Measurements from ENCODE around the gene RILP.

Gene RILP

DNA sequence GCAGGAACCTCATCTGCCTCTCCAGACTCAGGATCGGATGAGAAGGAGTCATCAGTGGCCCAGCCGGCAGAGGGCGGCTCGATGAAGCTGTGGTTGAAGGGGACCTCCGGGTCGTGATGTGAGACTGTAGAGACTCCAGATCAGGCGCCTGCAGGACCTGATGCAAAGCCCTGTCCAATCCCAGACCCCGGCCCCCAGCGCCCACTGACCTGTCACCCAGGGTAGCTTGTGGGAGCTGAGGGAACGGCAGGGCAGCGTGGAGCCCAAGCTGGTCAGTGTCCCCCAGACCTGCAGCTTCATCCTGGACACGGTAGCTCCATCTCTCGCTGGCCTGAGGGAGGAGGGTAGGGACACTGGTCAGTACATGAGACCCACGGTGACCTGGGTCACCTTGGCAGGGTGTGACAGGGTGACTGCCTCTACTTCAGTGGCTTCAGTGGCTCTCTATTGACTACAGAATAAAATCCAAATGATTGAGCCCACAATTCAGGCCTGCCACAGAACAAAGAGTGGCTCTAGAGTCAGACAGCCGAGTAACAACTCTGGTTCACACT lies 12.9 kb downstream of the RILP start:
- no peak overlapping the region for H4K5ac ChIP-seq (ENCODE audit: low read length)
- no peaks in the 10 kb centered on the region for H3K27me3 ChIP-seq (ENCODE audit: insufficient read depth, low read length, poor library complexity)
- no peak overlapping the region for H2BK120ac ChIP-seq (ENCODE audit: low read depth, low read length)
- no CpG with 5 or more reads among the region's 15 CpGs for WGBS (ENCODE audit: extremely low coverage, insufficient coverage, low lambda C conversion rate)
- H2BK15ac ChIP-seq (replicated peaks; ENCODE audit: low read depth), result no peak overlapping the region
- no peak for DNase-seq
- H3K18ac ChIP-seq (ENCODE audit: low read length), result no peak overlapping the region
- no peak overlapping the region for H2BK5ac ChIP-seq (ENCODE audit: low read length)
- no peaks in the 10 kb centered on the region for H3K79me2 ChIP-seq (ENCODE audit: control insufficient read depth, insufficient read depth, low read length)
- no peak overlapping the region for H4K8ac ChIP-seq (ENCODE audit: low read depth, low read length)
- H2AK5ac ChIP-seq (ENCODE audit: low read length), result no peak overlapping the region
- H3K4me2 ChIP-seq (ENCODE audit: low read length), result no peak overlapping the region
- H3K23ac ChIP-seq (ENCODE audit: low read length), result no peak overlapping the region
- H3K9ac ChIP-seq (ENCODE audit: low read length), result no peak overlapping the region
- H3K27ac ChIP-seq (ENCODE audit: low read depth, low read length), result no peak overlapping the region
- no peak overlapping the region for H3K4ac ChIP-seq (ENCODE audit: low read depth, low read length)
- H3K56ac ChIP-seq (ENCODE audit: low read length), result no peak overlapping the region
- H3K36me3 ChIP-seq (ENCODE audit: control insufficient read depth, insufficient read depth, low read length), result no peaks in the 10 kb centered on the region
- no peaks in the 10 kb centered on the region for H3K79me1 ChIP-seq (ENCODE audit: low read length)
- no peaks in the 10 kb centered on the region for H3K4me1 ChIP-seq (ENCODE audit: control insufficient read depth, low read depth, low read length)
- H3K4me3 ChIP-seq (ENCODE audit: low read length), result no peak overlapping the region

DNA sequence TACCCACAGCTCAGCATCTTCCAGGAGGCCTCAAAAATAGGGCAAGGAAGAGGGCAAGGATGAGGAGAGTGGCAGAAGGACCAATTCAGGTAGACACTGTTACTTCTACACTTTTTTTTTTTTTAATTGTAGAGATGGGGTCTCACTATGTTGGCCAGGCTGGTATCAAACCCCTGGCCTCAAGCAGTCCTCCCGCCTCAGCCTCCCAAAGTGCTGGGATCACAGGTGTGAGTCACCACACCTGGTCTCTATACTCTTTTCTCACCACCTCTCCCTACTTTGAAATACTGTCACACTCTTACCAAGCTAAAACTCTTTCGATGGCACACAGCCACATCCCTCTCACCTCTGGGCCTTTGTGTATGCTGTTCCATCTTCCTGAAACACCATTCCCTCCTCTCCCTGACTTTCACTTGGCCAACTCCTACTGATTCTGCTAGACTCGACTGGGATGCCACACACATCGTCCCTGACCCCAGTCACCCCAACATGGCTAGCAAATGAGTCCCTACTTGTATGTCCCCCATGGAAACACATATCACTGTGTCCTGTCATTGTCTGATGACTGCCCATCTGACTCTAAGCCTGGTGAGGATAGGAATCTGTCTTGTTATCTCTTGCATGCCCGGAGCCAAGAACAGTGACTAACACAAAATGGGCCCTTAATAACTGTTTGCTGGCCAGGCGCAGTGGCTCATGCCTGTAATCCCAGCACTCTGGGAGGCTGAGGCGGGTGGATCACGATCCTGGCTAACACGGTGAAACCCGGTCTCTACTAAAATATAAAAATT lies 13.8 kb downstream of the RILP start:
- Histone ChIP-seq H3K23ac (ENCODE audit: low read length) (no peak overlapping the region), H2AK5ac (ENCODE audit: low read length) (no peak overlapping the region), H3K36me3 (ENCODE audit: control insufficient read depth, insufficient read depth, low read length) (no peaks in the 10 kb centered on the region), H3K56ac (ENCODE audit: low read length) (no peak overlapping the region), H3K27me3 (ENCODE audit: insufficient read depth, low read length, poor library complexity) (no peaks in the 10 kb centered on the region), H3K4ac (ENCODE audit: low read depth, low read length) (no peak overlapping the region), H3K4me2 (ENCODE audit: low read length) (no peak overlapping the region), H2BK5ac (ENCODE audit: low read length) (no peak overlapping the region), H3K18ac (ENCODE audit: low read length) (no peak overlapping the region), H3K4me1 (ENCODE audit: control insufficient read depth, low read depth, low read length) (no peaks in the 10 kb centered on the region), H3K79me1 (ENCODE audit: low read length) (no peaks in the 10 kb centered on the region), H2BK120ac (ENCODE audit: low read depth, low read length) (no peak overlapping the region), H2BK15ac (replicated peaks; ENCODE audit: low read depth) (no peak overlapping the region), H3K4me3 (ENCODE audit: low read length) (no peak overlapping the region), H3K27ac (ENCODE audit: low read depth, low read length) (no peak overlapping the region), H4K5ac (ENCODE audit: low read length) (no peak overlapping the region), H3K79me2 (ENCODE audit: control insufficient read depth, insufficient read depth, low read length) (no peaks in the 10 kb centered on the region), H3K9ac (ENCODE audit: low read length) (no peak overlapping the region), H4K8ac (ENCODE audit: low read depth, low read length) (no peak overlapping the region)
- no peak for DNase-seq
- WGBS (ENCODE audit: extremely low coverage, insufficient coverage, low lambda C conversion rate), result no CpG with 5 or more reads among the region's 10 CpGs

DNA sequence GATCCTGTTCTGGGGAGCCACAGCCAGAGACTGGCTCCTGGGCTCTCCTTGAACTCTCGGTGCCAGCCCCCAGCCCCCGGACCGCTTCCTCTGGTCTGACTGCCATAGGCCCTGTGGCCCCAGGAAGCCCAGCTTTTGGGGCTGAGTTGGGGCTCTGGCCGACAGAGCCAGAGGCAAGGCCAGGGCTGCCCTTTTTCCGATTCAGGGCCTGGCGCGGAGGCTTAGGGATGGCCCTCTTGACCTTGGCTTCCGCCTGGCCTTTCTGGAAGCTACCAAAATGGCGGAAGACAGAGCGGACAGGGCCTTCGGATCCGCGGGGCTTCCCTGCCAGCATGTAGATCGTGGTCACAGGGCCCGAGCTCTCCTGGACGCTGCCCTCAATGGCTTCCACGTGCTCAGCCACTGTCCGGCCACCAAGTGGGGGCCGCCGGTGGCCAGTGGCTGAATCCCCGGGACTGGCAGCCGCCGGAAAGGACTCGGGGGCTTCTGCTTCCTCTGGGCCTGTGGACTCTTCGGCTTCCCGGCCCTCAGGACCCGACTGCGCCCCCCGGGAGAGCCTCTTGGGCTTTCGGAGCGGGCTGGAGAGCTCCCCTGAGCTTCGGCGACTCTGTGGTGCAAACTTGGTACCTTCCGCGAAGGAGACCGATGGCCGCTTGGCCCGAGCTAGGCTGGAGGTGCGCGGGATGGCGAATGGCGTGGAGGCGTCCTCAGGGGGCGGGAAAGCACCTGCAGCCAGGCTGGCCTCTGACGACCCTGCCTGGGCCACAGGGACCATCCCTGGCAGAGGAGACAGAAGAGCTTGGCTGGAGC lies 14.6 kb downstream of the RILP start:
- no peak overlapping the region for H3K4ac ChIP-seq (ENCODE audit: low read depth, low read length)
- no CpG with 5 or more reads among the region's 45 CpGs for WGBS (ENCODE audit: extremely low coverage, insufficient coverage, low lambda C conversion rate)

DNA sequence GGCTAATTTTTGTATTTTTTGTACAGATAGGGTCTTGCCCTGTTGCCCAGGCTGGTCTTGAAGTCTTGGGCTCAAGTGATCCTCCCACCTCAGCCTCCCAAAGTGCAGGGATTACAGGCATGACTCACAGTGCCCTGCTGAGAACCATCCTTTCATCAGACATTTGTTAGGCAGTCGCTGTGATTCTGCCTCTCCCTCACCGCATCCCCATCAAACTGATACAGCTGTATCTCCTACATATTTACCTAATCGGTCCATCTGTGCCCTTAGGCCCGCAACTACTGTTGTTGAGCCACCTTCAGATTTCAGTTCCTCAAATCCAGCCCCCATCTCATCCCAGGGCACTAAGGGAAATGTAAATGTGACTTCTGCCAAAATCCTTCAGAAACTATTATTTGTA lies 19.0 kb downstream of the RILP start:
- H3K27me3 ChIP-seq (ENCODE audit: insufficient read depth, low read length, poor library complexity), result no peaks in the 10 kb centered on the region
- H3K18ac ChIP-seq (ENCODE audit: low read length), result no peak overlapping the region
- H3K4ac ChIP-seq (ENCODE audit: low read depth, low read length), result no peak overlapping the region
- no peaks in the 10 kb centered on the region for H3K36me3 ChIP-seq (ENCODE audit: control insufficient read depth, insufficient read depth, low read length)
- no peaks in the 10 kb centered on the region for H3K79me1 ChIP-seq (ENCODE audit: low read length)
- H2BK5ac ChIP-seq (ENCODE audit: low read length), result no peak overlapping the region
- no peak overlapping the region for H3K4me3 ChIP-seq (ENCODE audit: low read length)
- no peak overlapping the region for H3K23ac ChIP-seq (ENCODE audit: low read length)
- H4K8ac ChIP-seq (ENCODE audit: low read depth, low read length), result no peak overlapping the region
- no peak overlapping the region for H3K27ac ChIP-seq (ENCODE audit: low read depth, low read length)
- H3K4me2 ChIP-seq (ENCODE audit: low read length), result no peak overlapping the region
- no peaks in the 10 kb centered on the region for H3K79me2 ChIP-seq (ENCODE audit: control insufficient read depth, insufficient read depth, low read length)
- H2BK120ac ChIP-seq (ENCODE audit: low read depth, low read length), result no peak overlapping the region
- H2AK5ac ChIP-seq (ENCODE audit: low read length), result no peak overlapping the region
- DNase-seq, result peak; percentile 52
- no peak overlapping the region for H3K56ac ChIP-seq (ENCODE audit: low read length)
- H3K4me1 ChIP-seq (ENCODE audit: control insufficient read depth, low read depth, low read length), result no peaks in the 10 kb centered on the region
- no peak overlapping the region for H3K9ac ChIP-seq (ENCODE audit: low read length)
- no peak overlapping the region for H2BK15ac ChIP-seq (replicated peaks; ENCODE audit: low read depth)
- no peak overlapping the region for H4K5ac ChIP-seq (ENCODE audit: low read length)
- no CpG with 5 or more reads among the region's 4 CpGs for WGBS (ENCODE audit: extremely low coverage, insufficient coverage, low lambda C conversion rate)

More for the DNA sequence above, 14.6 kb downstream of the RILP start:
- Histone ChIP-seq H3K36me3 (ENCODE audit: control insufficient read depth, insufficient read depth, low read length) (no peaks in the 10 kb centered on the region), H4K8ac (ENCODE audit: low read depth, low read length) (no peak overlapping the region), H3K27ac (ENCODE audit: low read depth, low read length) (no peak overlapping the region), H2BK15ac (replicated peaks; ENCODE audit: low read depth) (no peak overlapping the region), H2AK5ac (ENCODE audit: low read length) (no peak overlapping the region), H3K4me2 (ENCODE audit: low read length) (no peak overlapping the region), H3K18ac (ENCODE audit: low read length) (no peak overlapping the region), H4K5ac (ENCODE audit: low read length) (no peak overlapping the region), H3K4me1 (ENCODE audit: control insufficient read depth, low read depth, low read length) (no peaks in the 10 kb centered on the region), H2BK5ac (ENCODE audit: low read length) (no peak overlapping the region), H3K56ac (ENCODE audit: low read length) (no peak overlapping the region), H3K79me1 (ENCODE audit: low read length) (no peaks in the 10 kb centered on the region), H2BK120ac (ENCODE audit: low read depth, low read length) (no peak overlapping the region), H3K4me3 (ENCODE audit: low read length) (no peak overlapping the region), H3K27me3 (ENCODE audit: insufficient read depth, low read length, poor library complexity) (no peaks in the 10 kb centered on the region), H3K23ac (ENCODE audit: low read length) (no peak overlapping the region), H3K79me2 (ENCODE audit: control insufficient read depth, insufficient read depth, low read length) (no peaks in the 10 kb centered on the region), H3K9ac (ENCODE audit: low read length) (no peak overlapping the region)
- DNase-seq, result no peak

DNA sequence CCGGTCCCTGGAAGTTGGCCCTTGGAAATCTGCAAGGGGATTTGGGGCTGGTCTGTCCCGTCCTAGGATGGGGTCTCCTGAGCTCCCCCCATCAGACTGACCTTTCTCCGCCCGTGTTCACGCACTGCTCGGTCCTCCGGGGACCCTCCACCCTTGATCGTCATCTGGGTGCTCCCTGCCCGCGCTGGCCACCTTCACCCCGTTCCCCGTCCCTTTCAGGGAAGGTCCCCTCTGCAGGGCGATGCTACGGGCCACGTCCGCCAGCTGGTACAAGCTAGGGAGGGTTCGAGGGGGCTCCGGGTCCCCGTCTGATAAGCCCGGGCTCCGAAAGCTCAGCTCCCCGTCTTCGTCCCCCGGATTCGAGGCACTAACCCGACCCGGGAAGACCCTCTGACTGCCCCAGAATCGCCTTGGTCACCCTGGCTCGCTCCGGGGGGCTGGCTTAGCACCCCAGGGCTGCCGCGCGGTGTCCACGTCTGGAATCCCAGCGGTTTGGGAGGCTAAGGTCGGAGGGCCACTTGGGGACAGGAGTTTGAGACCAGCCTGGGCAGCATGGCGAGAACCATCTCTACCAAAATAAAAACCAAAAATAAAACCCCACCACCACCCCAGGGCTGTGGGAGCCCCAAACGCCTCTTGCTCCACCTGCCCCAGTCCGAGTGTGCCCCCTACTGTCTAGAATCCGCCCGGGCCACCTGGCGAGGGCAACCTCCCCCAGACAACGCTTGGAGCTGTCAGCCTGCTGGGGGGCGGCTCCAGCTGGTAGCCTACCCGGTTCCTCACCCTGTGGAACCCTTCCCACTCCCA lies 20.0 kb downstream of the RILP start:
- H2BK120ac ChIP-seq (ENCODE audit: low read depth, low read length), result no peak overlapping the region
- H2AK5ac ChIP-seq (ENCODE audit: low read length), result no peak overlapping the region
- no peak overlapping the region for H2BK5ac ChIP-seq (ENCODE audit: low read length)
- H3K4me1 ChIP-seq (ENCODE audit: control insufficient read depth, low read depth, low read length), result no peaks in the 10 kb centered on the region
- H3K4ac ChIP-seq (ENCODE audit: low read depth, low read length), result peak overlapping the region; percentile 29
- no CpG with 5 or more reads among the region's 45 CpGs for WGBS (ENCODE audit: extremely low coverage, insufficient coverage, low lambda C conversion rate)
- no peak overlapping the region for H4K5ac ChIP-seq (ENCODE audit: low read length)
- peak overlapping the region; percentile 93 for H3K56ac ChIP-seq (ENCODE audit: low read length)
- H2BK15ac ChIP-seq (replicated peaks; ENCODE audit: low read depth), result no peak overlapping the region
- H3K23ac ChIP-seq (ENCODE audit: low read length), result no peak overlapping the region
- peak; percentile 65 for DNase-seq
- peak overlapping the region; percentile 91 for H3K27ac ChIP-seq (ENCODE audit: low read depth, low read length)
- H3K18ac ChIP-seq (ENCODE audit: low read length), result peak overlapping the region; percentile 54
- no peaks in the 10 kb centered on the region for H3K27me3 ChIP-seq (ENCODE audit: insufficient read depth, low read length, poor library complexity)
- no peaks in the 10 kb centered on the region for H3K36me3 ChIP-seq (ENCODE audit: control insufficient read depth, insufficient read depth, low read length)
- no peak overlapping the region for H4K8ac ChIP-seq (ENCODE audit: low read depth, low read length)
- H3K9ac ChIP-seq (ENCODE audit: low read length), result peak overlapping the region; percentile 82
- H3K79me1 ChIP-seq (ENCODE audit: low read length), result no peaks in the 10 kb centered on the region
- no peaks in the 10 kb centered on the region for H3K79me2 ChIP-seq (ENCODE audit: control insufficient read depth, insufficient read depth, low read length)
- peak overlapping the region; percentile 49 for H3K4me3 ChIP-seq (ENCODE audit: low read length)
- H3K4me2 ChIP-seq (ENCODE audit: low read length), result peak overlapping the region; percentile 97

Measured in mesendoderm (in vitro differentiated cells).